B cell (primary cell): ENCODE results near the gene TTK. TPM values are rescaled to one million over a fixed set of nuclear protein-coding genes. Genes with fewer than 3 reads are reported as not detected.

Experiments used
- ATAC-seq: fragments of 200-7000 bp; cut with Tn5 transposase; one replicate; pipeline ENCODE4 v1.10.0; 2021; ENCODE audit warnings: low read depth, mild to moderate bottlenecking, moderate number of reproducible peaks, moderate library complexity
- CTCF ChIA-PET: fragments of 350-600 bp; sonication (Branson Sonifier 250); formaldehyde crosslinking; loops from one replicate; lab custom pipeline; 2021; ENCODE audit warnings: antibody characterized with exemption, inconsistent platforms; lab: Charles Lee
- POLR2A ChIA-PET: fragments of 350-600 bp; sonication (Branson Sonifier 250); formaldehyde crosslinking; loops from one replicate; lab custom pipeline; 2021; ENCODE audit warnings: antibody characterized with exemption; lab: Charles Lee
- DNase-seq: peaks from one replicate; pipeline ENCODE4 v3.0.0; 2013
- H2AFZ ChIP-seq: 2 replicates; pipeline ENCODE4 v1.6.1; 2012; ENCODE audit warnings: mild to moderate bottlenecking, low read depth, low read length; ENCODE audit not compliant: insufficient read depth, poor library complexity, severe bottlenecking
- H3K27ac ChIP-seq, 2 donors: 1 replicate in 1 of 2; 2 replicates in 1 of 2; pipeline ENCODE4 v1.5.1; 2012 to 2013; ENCODE audit warnings: low read length in 2 of 2, mild to moderate bottlenecking in 2 of 2, moderate library complexity in 1 of 2
- H3K27me3 ChIP-seq, 4 experiments: fragments of 200-600 bp in 1 of 4; sonication (generic) in 1 of 4; replicated peaks in 1 of 4; 1 replicate in 2 of 4; 2 replicates in 2 of 4; pipeline versions ENCODE4 v1.6.1 to v1.7.0; 2013 to 2016; ENCODE audit warnings: low read length in 3 of 4, mild to moderate bottlenecking in 2 of 4, mixed read lengths in 1 of 4, moderate library complexity in 1 of 4; ENCODE audit not compliant: insufficient read depth in 4 of 4, control insufficient read depth in 3 of 4; ENCODE audit errors: control extremely low read depth in 1 of 4
- H3K36me3 ChIP-seq, 2 experiments: replicated peaks in 1 of 2; 1 replicate in 1 of 2; 2 replicates in 1 of 2; pipeline versions ENCODE4 v1.6.1 to v1.7.1; 2013; ENCODE audit warnings: low read length in 1 of 2; ENCODE audit not compliant: insufficient read depth in 2 of 2, control insufficient read depth in 1 of 2; ENCODE audit errors: control extremely low read depth in 1 of 2, extremely low read depth in 1 of 2
- H3K4me1 ChIP-seq, 2 donors: fragments of 200-600 bp in 1 of 2; sonication (generic) in 1 of 2; 1 replicate in 1 of 2; 2 replicates in 1 of 2; pipeline versions ENCODE4 v1.5.1 to v1.6.1; 2013 to 2017; ENCODE audit warnings: low read length in 2 of 2; ENCODE audit not compliant: control insufficient read depth in 2 of 2, insufficient read depth in 2 of 2
- H3K4me2 ChIP-seq: replicated peaks from 2 replicates; pipeline ENCODE3; 2012; ENCODE audit warnings: mild to moderate bottlenecking, low read depth, low read length; ENCODE audit not compliant: poor library complexity, severe bottlenecking
- H3K4me3 ChIP-seq, 5 experiments: fragments of 200-600 bp in 1 of 5; sonication (generic) in 1 of 5; 1 replicate in 3 of 5; 2 replicates in 2 of 5; pipeline versions ENCODE4 v1.5.1 to v1.7.0; 2011 to 2016; ENCODE audit warnings: low read length in 4 of 5, mild to moderate bottlenecking in 4 of 5, low read depth in 2 of 5, control low read depth in 1 of 5, moderate library complexity in 1 of 5; ENCODE audit not compliant: insufficient read depth in 1 of 5; ENCODE audit errors: control extremely low read depth in 1 of 5, extremely low read depth in 1 of 5
- H3K79me2 ChIP-seq: fragments of 200-600 bp; sonication (generic); one replicate; pipeline ENCODE4 v1.6.0; 2016; ENCODE audit warnings: low read length; ENCODE audit not compliant: control insufficient read depth, insufficient read depth
- H3K9ac ChIP-seq: fragments of 200-600 bp; sonication (generic); 2 replicates; pipeline ENCODE4 v1.6.1; 2017; ENCODE audit warnings: mild to moderate bottlenecking, low read length, moderate library complexity
- H3K9me3 ChIP-seq, 3 donors: one replicate each; pipeline versions ENCODE4 v1.6.1 to v1.7.1; 2013; ENCODE audit warnings: low read length in 2 of 3; ENCODE audit not compliant: control insufficient read depth in 2 of 3, insufficient read depth in 1 of 3; ENCODE audit errors: control extremely low read depth in 1 of 3
- H4K20me1 ChIP-seq: 2 replicates; pipeline ENCODE4 v1.6.0; 2012; ENCODE audit warnings: mild to moderate bottlenecking, low read length; ENCODE audit not compliant: insufficient read depth, control insufficient read depth, poor library complexity, severe bottlenecking
- H3K27ac Mint-ChIP-seq: one replicate; pipeline ENCODE4 v1.8.0; 2021; ENCODE audit warnings: mixed read lengths
- H3K27me3 Mint-ChIP-seq: one replicate; pipeline ENCODE4 v1.8.0; 2021; ENCODE audit warnings: mixed read lengths
- H3K4me1 Mint-ChIP-seq: one replicate; pipeline ENCODE4 v1.8.0; 2021; ENCODE audit warnings: mixed read lengths
- H3K4me3 Mint-ChIP-seq: one replicate; pipeline ENCODE4 v1.8.0; 2021; ENCODE audit warnings: mixed read lengths
- H3K9me3 Mint-ChIP-seq: one replicate; pipeline ENCODE4 v1.8.0; 2022; ENCODE audit warnings: mixed read lengths; ENCODE audit not compliant: insufficient read depth
- EZH2 ChIP-seq: IDR thresholded peaks from 2 replicates; pipeline ENCODE4 v1.6.1; 2012; ENCODE audit warnings: borderline replicate concordance, low read depth, mild to moderate bottlenecking, moderate library complexity, low read length; ENCODE audit not compliant: insufficient read depth, poor library complexity, severe bottlenecking
- WGBS: methylation state at CpG from one replicate; pipeline ENCODE4 v1.1.5; 2013; ENCODE audit warnings: missing lambda C conversion rate; ENCODE audit not compliant: insufficient coverage; 5-methylcytosine and 5-hydroxymethylcytosine counted together
- intact Hi-C: fragments of 100-400 bp; cut with micrococcal nuclease; formaldehyde crosslinking; loops from one replicate; pipeline ENCODE4 v1.10.0; 2022
- polyA plus RNA-seq: library from polyadenylated mRNA; depleted of rRNA; stranded (reverse); fragments of >200 nt; gene quantifications from 2 replicates; pipeline ENCODE4 v1.2.3, GENCODE V29; 2012
- total RNA-seq, 2 donors: library from RNA; stranded (reverse); fragments of 120-200 nt in 1 of 2; gene quantifications; 1 replicate in 1 of 2; 2 replicates in 1 of 2; pipeline versions ENCODE4 v1.2.3 to v1.2.4, GENCODE V29; 2013 to 2022
- TF ChIP-seq, protein P1 (sequence below): fragments of 200-600 bp; IDR thresholded peaks from one replicate; pipeline ENCODE4 v1.8.0; 2022; ENCODE audit warnings: antibody characterized with exemption, mild to moderate bottlenecking

The TTK gene
- total and polyA plus RNA-seq, 2 donors (not counting 1 experiment from before 2014, with no cell fraction given) = 0.25 to 0.84 TPM

DNA sequence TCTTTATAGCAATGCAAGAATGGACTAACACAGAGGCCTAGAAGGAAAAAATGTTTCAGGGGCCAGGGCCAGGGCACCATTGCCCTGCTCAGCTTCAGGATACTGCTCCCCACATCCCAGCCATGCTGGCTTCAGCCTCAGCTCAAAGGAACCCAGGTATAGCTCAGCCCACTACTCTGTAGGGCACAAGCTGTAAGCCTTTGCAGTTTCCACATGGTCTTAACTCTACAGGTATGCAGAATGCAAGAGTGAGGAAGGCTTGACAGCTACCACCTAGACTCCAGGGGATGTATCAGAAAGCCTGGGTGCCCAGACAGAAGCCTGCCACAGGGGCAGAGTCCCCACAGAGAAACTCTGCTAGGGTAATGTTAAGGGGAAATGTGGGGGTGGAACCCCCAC lies 10.5 kb upstream of the TTK start:
- Histone ChIP-seq H3K4me2 (no peak overlapping the region), H4K20me1 (no peaks in the 10 kb centered on the region), H3K4me3 (no peak overlapping the region), H3K27me3 (no peaks in the 10 kb centered on the region), H3K9ac (no peak overlapping the region), H2AFZ (no peak overlapping the region), H3K36me3 (no peaks in the 10 kb centered on the region), H3K9me3 (peaks cover 0 to 2% (median 0%) of the 10 kb centered on the region in 3 donors), H3K4me1 (no peaks in the 10 kb centered on the region), H3K79me2 (no peaks in the 10 kb centered on the region), H3K27ac (no peak overlapping the region)
- ATAC-seq (no peak), DNase-seq (no peak)
- Mint-ChIP-seq H3K27me3 (peaks cover 11% of the 10 kb centered on the region), H3K27ac (no peak overlapping the region), H3K4me3 (no peak overlapping the region), H3K9me3 (no peaks in the 10 kb centered on the region), H3K4me1 (no peaks in the 10 kb centered on the region)
- ChIA-PET CTCF (no interaction called here), POLR2A (no interaction called here)
- TF ChIP-seq, protein P1, sequence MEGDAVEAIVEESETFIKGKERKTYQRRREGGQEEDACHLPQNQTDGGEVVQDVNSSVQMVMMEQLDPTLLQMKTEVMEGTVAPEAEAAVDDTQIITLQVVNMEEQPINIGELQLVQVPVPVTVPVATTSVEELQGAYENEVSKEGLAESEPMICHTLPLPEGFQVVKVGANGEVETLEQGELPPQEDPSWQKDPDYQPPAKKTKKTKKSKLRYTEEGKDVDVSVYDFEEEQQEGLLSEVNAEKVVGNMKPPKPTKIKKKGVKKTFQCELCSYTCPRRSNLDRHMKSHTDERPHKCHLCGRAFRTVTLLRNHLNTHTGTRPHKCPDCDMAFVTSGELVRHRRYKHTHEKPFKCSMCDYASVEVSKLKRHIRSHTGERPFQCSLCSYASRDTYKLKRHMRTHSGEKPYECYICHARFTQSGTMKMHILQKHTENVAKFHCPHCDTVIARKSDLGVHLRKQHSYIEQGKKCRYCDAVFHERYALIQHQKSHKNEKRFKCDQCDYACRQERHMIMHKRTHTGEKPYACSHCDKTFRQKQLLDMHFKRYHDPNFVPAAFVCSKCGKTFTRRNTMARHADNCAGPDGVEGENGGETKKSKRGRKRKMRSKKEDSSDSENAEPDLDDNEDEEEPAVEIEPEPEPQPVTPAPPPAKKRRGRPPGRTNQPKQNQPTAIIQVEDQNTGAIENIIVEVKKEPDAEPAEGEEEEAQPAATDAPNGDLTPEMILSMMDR = no peak
- no peak for TF ChIP-seq EZH2
- intact Hi-C loops = no loop called here

DNA sequence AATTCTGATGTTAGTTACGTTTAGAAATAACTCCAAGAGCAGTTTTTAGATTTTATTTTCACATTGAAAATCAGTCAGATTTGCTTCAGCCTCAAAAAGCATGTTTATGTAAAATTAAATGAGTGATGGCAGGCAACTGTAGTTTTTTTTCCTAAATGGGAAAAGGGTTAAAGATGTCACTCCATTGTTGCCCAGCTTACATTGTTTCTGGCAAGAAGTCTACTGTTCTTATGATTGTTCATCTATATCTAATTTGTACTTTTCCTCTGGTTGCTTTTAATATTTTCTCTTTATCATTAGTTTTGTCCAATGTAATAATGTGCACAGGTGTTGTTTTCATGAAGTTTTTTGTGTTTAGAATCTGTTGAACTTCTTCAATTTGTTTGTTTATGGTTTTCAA lies 6.7 kb upstream of the TTK start:
- no peak overlapping the region for H3K9ac ChIP-seq
- POLR2A ChIA-PET = no interaction called here
- WGBS = no CpG with 5 or more reads among the region's 1 CpG

More for the DNA sequence above, 6.7 kb upstream of the TTK start:
- no peaks in the 10 kb centered on the region for H3K9me3 Mint-ChIP-seq
- H2AFZ ChIP-seq = no peak overlapping the region
- no peaks in the 10 kb centered on the region for H4K20me1 ChIP-seq
- ATAC-seq (no peak), DNase-seq (no peak)
- H3K4me1 Mint-ChIP-seq = no peaks in the 10 kb centered on the region
- peaks cover 0 to 2% (median 0%) of the 10 kb centered on the region in 3 donors for H3K9me3 ChIP-seq
- H3K4me3 ChIP-seq = no peak overlapping the region
- intact Hi-C loops = no loop called here
- H3K4me1 ChIP-seq = no peaks in the 10 kb centered on the region
- CTCF ChIA-PET = no interaction called here
- no peaks in the 10 kb centered on the region for H3K27me3 ChIP-seq
- no peak overlapping the region for H3K4me3 Mint-ChIP-seq
- no peak overlapping the region for H3K4me2 ChIP-seq
- no peak overlapping the region for H3K27ac ChIP-seq
- H3K27ac Mint-ChIP-seq = no peak overlapping the region
- peaks cover 12% of the 10 kb centered on the region for H3K27me3 Mint-ChIP-seq
- H3K79me2 ChIP-seq = no peaks in the 10 kb centered on the region
- no peaks in the 10 kb centered on the region for H3K36me3 ChIP-seq
- TF ChIP-seq, protein P1 = no peak
- TF ChIP-seq EZH2 = no peak
